Activated T-helper 2 cell treated with anti-CD3 and anti-CD28 coated beads, Interferon-gamma antibody, Interleukin-2, Interleukin-4, amounts not matched to agents 10 μg/mL and 5 μg/mL and 100 μg/mL, durations not matched to agents 14 hours and 24 hours and 36 hours (primary cell): ENCODE data around the gene SPI1. TPM values are rescaled to one million over a fixed set of nuclear protein-coding genes. Genes with fewer than 3 reads are reported as not detected.
A peak's percentile ranks its signal among the peaks of the same experiment; 100 is the strongest.

Experiments used
- DNase-seq: peaks from one replicate; pipeline ENCODE4 v3.0.0; 2021; ENCODE audit warnings: low spot score
- H3K27ac Mint-ChIP-seq: one replicate; pipeline ENCODE4 v1.8.0; 2021; ENCODE audit warnings: mixed read lengths
- H3K27me3 Mint-ChIP-seq: one replicate; pipeline ENCODE4 v1.8.0; 2021; ENCODE audit warnings: low read depth, mixed read lengths
- H3K36me3 Mint-ChIP-seq: one replicate; pipeline ENCODE4 v1.8.0; 2021; ENCODE audit warnings: low read depth, mixed read lengths
- H3K4me1 Mint-ChIP-seq: one replicate; pipeline ENCODE4 v1.8.0; 2021; ENCODE audit warnings: low read depth, mixed read lengths
- H3K4me3 Mint-ChIP-seq: one replicate; pipeline ENCODE4 v1.8.0; 2021; ENCODE audit warnings: low read depth, mild to moderate bottlenecking, moderate library complexity, mixed read lengths
- H3K9me3 Mint-ChIP-seq: one replicate; pipeline ENCODE4 v1.8.0; 2021; ENCODE audit warnings: mixed read lengths
- intact Hi-C: fragments of 100-400 bp; cut with micrococcal nuclease; formaldehyde crosslinking; loops from one replicate; pipeline ENCODE4 v1.15.1; 2023
- total RNA-seq: library from RNA; stranded (reverse); gene quantifications from 2 replicates; pipeline ENCODE4 v1.2.3, GENCODE V29; 2022

The SPI1 gene
- total RNA-seq, 1 donor from 2014 or later: 0.11 TPM

GRCh38 chr11:47356998-47357329 is 21.4 kb downstream of the SPI1 start:
- no peak for DNase-seq
- H3K27ac Mint-ChIP-seq: no peak overlapping the region
- H3K4me1 Mint-ChIP-seq: peaks cover 10% of the 10 kb centered on the region
- H3K27me3 Mint-ChIP-seq: no peaks in the 10 kb centered on the region
- no peaks in the 10 kb centered on the region for H3K9me3 Mint-ChIP-seq
- no peak overlapping the region for H3K4me3 Mint-ChIP-seq
- intact Hi-C loops: no loop called here
- no peaks in the 10 kb centered on the region for H3K36me3 Mint-ChIP-seq

- intact Hi-C loops: no loop called here
- no peak overlapping the region for H3K27ac Mint-ChIP-seq
Observed at GRCh38 chr11:47356129-47356997, 22.0 kb downstream of the SPI1 start.

GRCh38 chr11:47355283-47356128 is 22.8 kb downstream of the SPI1 start:
- Mint-ChIP-seq H3K27ac (no peak overlapping the region), H3K36me3 (no peaks in the 10 kb centered on the region), H3K4me1 (peaks cover 8% of the 10 kb centered on the region), H3K27me3 (no peaks in the 10 kb centered on the region), H3K4me3 (no peak overlapping the region), H3K9me3 (no peaks in the 10 kb centered on the region)
- peak; percentile 20 for DNase-seq
- intact Hi-C loops: no loop called here

More at GRCh38 chr11:47356129-47356997, 22.0 kb downstream of the SPI1 start:
- Mint-ChIP-seq H3K27me3 (no peaks in the 10 kb centered on the region), H3K9me3 (no peaks in the 10 kb centered on the region), H3K4me3 (no peak overlapping the region), H3K36me3 (no peaks in the 10 kb centered on the region), H3K4me1 (peaks cover 10% of the 10 kb centered on the region)
- DNase-seq: no peak

- peaks cover 8% of the 10 kb centered on the region for H3K4me1 Mint-ChIP-seq
- DNase-seq: no peak
- no peak overlapping the region for H3K27ac Mint-ChIP-seq
- intact Hi-C loops: no loop called here
- H3K9me3 Mint-ChIP-seq: no peaks in the 10 kb centered on the region
- H3K36me3 Mint-ChIP-seq: no peaks in the 10 kb centered on the region
- no peaks in the 10 kb centered on the region for H3K27me3 Mint-ChIP-seq
- no peak overlapping the region for H3K4me3 Mint-ChIP-seq
Observed at GRCh38 chr11:47354913-47355282, 23.4 kb downstream of the SPI1 start.

GRCh38 chr11:47353978-47354774 is 24.2 kb downstream of the SPI1 start:
- no peak for DNase-seq

GRCh38 chr11:47352556-47352955 is 25.8 kb downstream of the SPI1 start, which contains the start of gene MYBPC3:
Gene MYBPC3, minus strand, starts transcription at chr11:47352702. Its CDS starts 55 bp downstream, at chr11:47352647.
- no peaks in the 10 kb centered on the region for H3K9me3 Mint-ChIP-seq
- no peaks in the 10 kb centered on the region for H3K4me1 Mint-ChIP-seq
- H3K36me3 Mint-ChIP-seq: no peaks in the 10 kb centered on the region
- no peak within 1 kb of the TSS for H3K4me3 Mint-ChIP-seq
- intact Hi-C loops: no loop called here
- DNase-seq: no peak
- no peak within 1 kb of the TSS for H3K27ac Mint-ChIP-seq
- no peaks in the 10 kb centered on the region for H3K27me3 Mint-ChIP-seq

More at GRCh38 chr11:47353978-47354774, 24.2 kb downstream of the SPI1 start:
- H3K4me3 Mint-ChIP-seq: no peak overlapping the region
- H3K27me3 Mint-ChIP-seq: no peaks in the 10 kb centered on the region
- H3K4me1 Mint-ChIP-seq: peaks cover under 1% of the 10 kb centered on the region
- intact Hi-C loops: no loop called here
- H3K36me3 Mint-ChIP-seq: no peaks in the 10 kb centered on the region
- no peaks in the 10 kb centered on the region for H3K9me3 Mint-ChIP-seq
- no peak overlapping the region for H3K27ac Mint-ChIP-seq

GRCh38 chr11:47351156-47352126 is 26.9 kb downstream of the SPI1 start:
- no peak for DNase-seq
- no peaks in the 10 kb centered on the region for H3K36me3 Mint-ChIP-seq
- no peaks in the 10 kb centered on the region for H3K4me1 Mint-ChIP-seq
- no peak overlapping the region for H3K4me3 Mint-ChIP-seq
- intact Hi-C loops: no loop called here
- no peak overlapping the region for H3K27ac Mint-ChIP-seq
- H3K9me3 Mint-ChIP-seq: no peaks in the 10 kb centered on the region
- no peaks in the 10 kb centered on the region for H3K27me3 Mint-ChIP-seq

GRCh38 chr11:47350315-47350714 is 28.0 kb downstream of the SPI1 start:
- no peak overlapping the region for H3K27ac Mint-ChIP-seq
- H3K27me3 Mint-ChIP-seq: no peaks in the 10 kb centered on the region
- intact Hi-C loops: no loop called here
- no peaks in the 10 kb centered on the region for H3K4me1 Mint-ChIP-seq
- no peaks in the 10 kb centered on the region for H3K9me3 Mint-ChIP-seq
- DNase-seq: no peak
- no peak overlapping the region for H3K4me3 Mint-ChIP-seq
- H3K36me3 Mint-ChIP-seq: no peaks in the 10 kb centered on the region

- H3K27ac Mint-ChIP-seq: no peak overlapping the region
- H3K9me3 Mint-ChIP-seq: no peaks in the 10 kb centered on the region
- intact Hi-C loops: no loop called here
- no peaks in the 10 kb centered on the region for H3K27me3 Mint-ChIP-seq
- H3K36me3 Mint-ChIP-seq: no peaks in the 10 kb centered on the region
- H3K4me3 Mint-ChIP-seq: no peak overlapping the region
- no peaks in the 10 kb centered on the region for H3K4me1 Mint-ChIP-seq
- no peak for DNase-seq
Observed at GRCh38 chr11:47349521-47350095, 28.7 kb downstream of the SPI1 start.

- H3K27ac Mint-ChIP-seq: no peak overlapping the region
- intact Hi-C loops: no loop called here
Observed at GRCh38 chr11:47348859-47349258, 29.5 kb downstream of the SPI1 start.

GRCh38 chr11:47348131-47348802 is 30.1 kb downstream of the SPI1 start:
- H3K27ac Mint-ChIP-seq: no peak overlapping the region
- no peaks in the 10 kb centered on the region for H3K36me3 Mint-ChIP-seq
- DNase-seq: no peak
- intact Hi-C loops: no loop called here
- no peaks in the 10 kb centered on the region for H3K9me3 Mint-ChIP-seq
- no peaks in the 10 kb centered on the region for H3K4me1 Mint-ChIP-seq
- H3K4me3 Mint-ChIP-seq: no peak overlapping the region
- H3K27me3 Mint-ChIP-seq: no peaks in the 10 kb centered on the region

More at GRCh38 chr11:47348859-47349258, 29.5 kb downstream of the SPI1 start:
- H3K27me3 Mint-ChIP-seq: no peaks in the 10 kb centered on the region
- H3K4me1 Mint-ChIP-seq: no peaks in the 10 kb centered on the region
- no peak overlapping the region for H3K4me3 Mint-ChIP-seq
- DNase-seq: no peak
- H3K9me3 Mint-ChIP-seq: no peaks in the 10 kb centered on the region
- H3K36me3 Mint-ChIP-seq: no peaks in the 10 kb centered on the region
